Activated effector memory CD4-positive, alpha-beta T cell treated with anti-CD3 and anti-CD28 coated beads, Interleukin-2, amount 50 U/mL, for 16 hours (primary cell): ENCODE results near the gene RBL2.
"Not testable (repeated sequence)": the region's sequence is repeated elsewhere in the genome, so short reads cannot be mapped to it uniquely, and the experiment has no call there.

Source experiments
- DNase-seq: peaks from one replicate; pipeline ENCODE4 v3.0.0-alpha.2; 2020

RBL2 gene

DNA sequence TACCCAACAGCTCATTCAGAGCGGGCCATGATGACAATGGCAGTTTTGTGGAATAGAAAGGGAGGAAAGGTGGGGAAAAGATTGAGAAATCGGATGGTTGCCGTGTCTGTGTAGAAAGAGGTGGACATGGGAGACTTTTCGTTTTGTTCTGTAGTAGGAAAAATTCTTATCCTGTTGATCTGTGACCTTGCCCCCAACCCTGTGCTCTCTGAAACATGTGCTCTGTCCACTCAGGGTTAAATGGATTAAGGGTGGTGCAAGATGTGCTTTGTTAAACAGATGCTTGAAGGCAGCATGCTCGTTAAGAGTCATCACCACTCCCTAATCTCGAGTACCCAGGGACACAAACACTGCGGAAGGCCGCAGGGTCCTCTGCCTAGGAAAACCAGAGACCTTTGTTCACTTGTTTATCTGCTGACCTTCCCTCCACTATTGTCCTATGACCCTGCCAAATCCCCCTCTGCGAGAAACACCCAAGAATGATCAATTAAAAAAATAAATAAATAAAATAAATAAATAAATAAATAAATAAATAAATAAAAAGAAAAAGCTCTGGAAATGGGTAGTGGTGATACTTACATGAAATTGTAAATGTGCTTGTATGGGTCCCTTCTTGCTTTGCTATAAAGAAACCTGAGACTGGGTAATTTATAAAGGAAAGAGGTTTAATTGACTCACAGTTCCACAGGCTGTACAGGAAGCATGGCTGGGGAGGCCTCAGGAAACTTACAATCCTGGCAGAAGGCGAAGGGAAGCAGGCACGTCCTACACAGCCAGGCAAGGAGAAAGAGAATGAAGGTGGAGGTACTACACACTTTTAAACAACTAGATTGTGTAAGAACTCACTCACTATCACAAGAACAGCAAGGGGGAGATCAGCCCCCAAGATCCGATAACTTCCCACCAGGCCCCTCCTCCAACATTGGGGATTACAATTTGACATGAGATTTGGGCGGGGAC, 105.8 kb downstream of the RBL2 start:
- DNase-seq: not testable (repeated sequence)
